HG03103 (cell line): ENCODE results near the gene ESPL1.
"Not testable (repeated sequence)": the region's sequence is repeated elsewhere in the genome, so short reads cannot be mapped to it uniquely, and the experiment has no call there.

Source experiments
- ATAC-seq: cut with Tn5 transposase; IDR thresholded peaks from one replicate; pipeline ENCODE4 v1.9.1; 2021; ENCODE audit warnings: low read depth; ENCODE audit not compliant: unreplicated experiment

The ESPL1 gene

DNA sequence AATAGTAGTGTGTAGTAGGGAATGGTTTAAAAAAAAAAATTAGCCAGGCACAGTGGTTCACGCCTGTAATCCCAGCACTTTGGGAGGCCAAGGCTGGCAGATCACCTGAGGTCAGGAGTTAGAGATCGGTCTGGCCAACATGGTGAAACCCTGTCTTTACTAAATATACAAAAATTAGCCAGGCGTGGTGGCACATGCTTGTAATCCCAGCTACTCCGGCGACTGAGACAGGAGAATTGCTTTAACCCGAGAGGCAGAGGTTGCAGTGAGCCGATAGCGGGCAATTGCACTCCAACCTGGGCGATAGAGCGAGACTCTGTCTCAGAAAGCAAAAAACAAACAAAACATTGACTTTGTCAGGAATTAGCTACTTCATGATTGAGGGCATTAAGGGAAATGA is 29.0 kb downstream of the ESPL1 start:
- not testable (repeated sequence) for ATAC-seq

DNA sequence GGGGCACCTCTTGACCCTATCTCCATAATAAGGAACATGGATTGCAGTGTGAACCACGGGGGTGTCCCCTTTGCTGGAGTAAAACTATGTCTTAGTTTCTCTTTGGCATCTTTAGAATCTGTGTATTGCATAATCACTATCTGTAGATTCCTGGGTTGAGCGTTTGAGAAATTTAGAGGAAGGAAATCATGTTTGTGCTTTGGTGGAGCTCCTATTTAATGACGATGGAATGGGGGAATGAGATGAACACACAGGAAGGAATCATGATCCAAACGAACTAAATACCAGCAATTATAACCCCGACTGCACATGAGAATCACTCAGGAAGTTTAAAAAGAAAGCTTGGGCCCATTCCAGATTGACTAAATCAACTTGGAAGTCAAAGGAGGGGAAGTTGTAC is 30.1 kb downstream of the ESPL1 start:
- no peak for ATAC-seq

DNA sequence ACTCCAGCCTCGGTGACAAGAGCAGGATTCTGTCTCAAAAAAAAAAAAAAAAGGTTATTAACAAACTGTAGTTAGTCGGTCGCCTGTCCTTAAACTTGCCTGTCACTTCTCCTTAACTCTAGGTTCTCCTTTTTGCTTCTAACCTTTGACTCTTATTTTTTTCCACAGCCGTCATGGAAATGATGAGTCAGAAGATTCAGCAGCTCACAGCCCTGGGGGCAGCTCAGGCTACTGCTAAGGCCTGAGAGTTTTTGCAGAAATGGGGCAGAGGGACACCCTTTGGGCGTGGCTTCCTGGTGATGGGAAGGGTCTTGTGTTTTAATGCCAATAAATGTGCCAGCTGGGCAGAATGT is 31.0 kb downstream of the ESPL1 start:
- ATAC-seq, result no peak

DNA sequence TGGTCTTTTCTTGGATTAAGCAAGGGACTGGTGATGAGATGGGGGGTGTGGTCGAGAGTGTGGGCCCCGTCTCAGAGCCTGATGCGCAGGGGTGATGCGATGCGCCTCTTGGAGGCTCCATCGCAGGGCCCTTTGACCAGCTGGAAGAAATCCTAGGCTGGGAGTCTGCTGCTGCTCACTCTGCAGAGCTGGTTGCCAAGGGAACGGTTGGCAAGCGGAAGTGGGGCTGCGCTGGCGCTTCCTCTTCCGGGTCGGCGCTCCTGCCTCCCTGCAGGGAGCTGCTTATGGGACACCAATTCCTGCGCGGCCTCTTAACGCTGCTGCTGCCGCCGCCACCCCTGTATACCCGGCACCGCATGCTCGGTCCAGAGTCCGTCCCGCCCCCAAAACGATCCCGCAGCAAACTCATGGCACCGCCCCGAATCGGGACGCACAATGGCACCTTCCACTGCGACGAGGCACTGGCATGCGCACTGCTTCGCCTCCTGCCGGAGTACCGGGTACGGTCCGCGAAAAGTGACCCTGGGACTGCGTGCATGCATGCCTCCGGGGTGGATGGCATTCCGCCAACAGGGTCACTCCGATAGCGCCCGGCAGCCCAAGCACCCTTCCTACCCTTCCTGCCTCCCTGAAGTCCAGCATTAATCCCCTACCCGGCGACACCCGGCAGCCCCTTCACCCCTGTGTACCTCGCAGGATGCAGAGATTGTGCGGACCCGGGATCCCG is 31.5 kb downstream of the ESPL1 start, which contains the start of gene MYG1:
Gene MYG1 (plus strand): TSS at position 242 of the 727 bp plus-strand sequence. CDS start 43 bp downstream, at position 285.
- peak; percentile 75 for ATAC-seq

DNA sequence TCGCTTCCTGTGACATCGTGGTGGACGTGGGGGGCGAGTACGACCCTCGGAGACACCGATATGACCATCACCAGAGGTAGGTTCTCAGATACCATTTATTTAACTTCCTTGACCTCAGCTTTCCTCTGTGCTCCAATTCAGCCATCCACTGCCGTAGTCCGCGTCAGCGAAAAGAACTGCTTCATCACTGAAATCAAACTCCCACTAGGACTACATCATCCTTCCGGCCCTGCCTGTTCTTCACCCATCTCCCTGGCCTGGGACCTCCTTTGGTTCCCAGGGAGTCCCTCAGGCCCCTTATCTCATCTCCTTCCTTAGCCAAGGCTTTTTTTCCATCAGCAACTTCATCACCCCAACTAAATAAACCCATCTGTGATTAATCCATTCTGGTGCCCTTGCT is 32.1 kb downstream of the ESPL1 start:
- ATAC-seq, result no peak

GRCh38 chr12:53302903-53303302 is 34.8 kb downstream of the ESPL1 start:
- ATAC-seq, result no peak

DNA sequence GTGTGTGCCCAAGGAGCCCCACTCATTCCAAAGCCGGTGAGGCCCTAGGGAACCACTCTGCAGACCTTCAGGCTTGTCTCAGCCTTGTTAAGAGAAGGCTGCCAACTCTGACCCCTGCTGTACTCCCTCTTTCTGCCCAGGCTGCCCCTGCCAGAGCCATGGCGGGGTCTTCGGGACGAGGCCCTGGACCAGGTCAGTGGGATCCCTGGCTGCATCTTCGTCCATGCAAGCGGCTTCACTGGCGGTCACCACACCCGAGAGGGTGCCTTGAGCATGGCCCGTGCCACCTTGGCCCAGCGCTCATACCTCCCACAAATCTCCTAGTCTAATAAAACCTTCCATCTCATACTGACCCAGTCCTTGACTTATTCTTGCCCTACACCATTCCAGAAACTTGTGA is 38.7 kb downstream of the ESPL1 start:
- ATAC-seq, result no peak

- no peak for ATAC-seq
Observed at GRCh38 chr12:53308276-53308675, 40.2 kb downstream of the ESPL1 start.

- ATAC-seq, result no peak
Observed at GRCh38 chr12:53313996-53314395, 45.9 kb downstream of the ESPL1 start.

- no peak for ATAC-seq
Observed at GRCh38 chr12:53320352-53321195, 52.5 kb downstream of the ESPL1 start.

DNA sequence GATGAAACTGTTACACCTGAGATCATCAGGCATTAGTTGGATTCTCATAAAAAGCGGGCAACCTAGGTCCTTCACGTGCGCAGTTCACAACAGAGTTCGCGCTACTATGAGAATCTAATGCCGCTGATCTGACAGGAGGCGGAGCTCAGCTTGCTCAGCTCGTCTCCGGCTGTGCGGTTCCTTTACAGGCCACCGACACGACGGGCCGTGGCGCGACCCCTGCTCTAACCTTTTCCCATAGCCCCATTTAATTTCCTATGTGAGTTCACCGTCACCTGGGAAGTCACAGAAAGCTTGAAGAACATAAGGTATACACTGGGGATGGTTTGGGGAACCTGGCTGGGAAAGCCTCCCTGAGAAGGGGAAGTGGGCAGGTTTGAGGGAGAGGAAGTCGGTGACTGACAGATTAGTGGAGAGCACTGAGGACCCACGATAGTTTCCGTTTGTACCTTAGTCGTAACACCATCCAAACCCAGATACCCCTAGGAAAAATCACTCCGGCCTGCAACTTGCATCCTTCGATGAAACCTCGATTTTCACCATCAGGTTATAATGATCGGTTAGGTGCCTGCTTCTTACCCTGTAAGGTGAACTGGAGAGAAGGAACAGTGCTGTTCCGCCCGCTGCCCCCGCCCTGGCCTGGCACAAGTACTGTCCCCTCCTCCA is 56.1 kb downstream of the ESPL1 start:
- peak; percentile 30 for ATAC-seq

DNA sequence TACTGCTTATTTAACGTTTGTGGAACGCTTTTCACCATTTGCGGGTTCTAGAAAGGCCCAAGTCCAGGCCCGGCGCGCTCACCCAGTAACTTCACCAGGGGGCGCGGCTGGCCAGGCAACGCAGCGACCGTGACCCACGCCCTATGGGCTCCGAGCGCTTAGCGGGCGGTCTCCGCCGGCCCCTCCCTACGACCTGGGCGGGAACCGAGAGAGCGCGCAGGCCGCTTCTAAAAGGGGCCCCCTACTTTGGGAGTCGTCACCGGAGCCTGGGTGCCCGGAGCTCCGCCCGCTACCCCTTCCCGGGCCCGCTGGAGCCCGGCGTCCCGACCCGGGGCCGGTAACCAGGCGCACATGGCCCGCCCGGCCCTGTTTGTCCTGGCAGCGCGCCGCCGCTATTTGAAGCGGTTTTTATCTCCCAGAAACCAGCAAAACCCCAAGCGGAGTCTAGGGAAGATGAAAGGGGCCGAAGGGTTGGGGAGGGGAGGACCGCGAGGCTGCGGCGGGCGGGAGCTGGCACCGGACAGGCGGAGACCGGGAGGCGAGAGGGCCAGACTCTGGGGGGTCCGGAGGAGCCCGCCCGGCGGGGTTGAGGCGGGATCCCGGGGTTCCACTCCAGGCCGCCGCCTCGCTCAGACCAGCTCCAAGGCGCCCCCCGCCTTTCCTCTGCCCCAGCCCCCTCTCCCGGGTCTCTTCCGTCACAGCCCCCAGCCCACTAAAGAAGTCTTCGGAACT is 56.8 kb downstream of the ESPL1 start:
- peak; percentile 43 for ATAC-seq

DNA sequence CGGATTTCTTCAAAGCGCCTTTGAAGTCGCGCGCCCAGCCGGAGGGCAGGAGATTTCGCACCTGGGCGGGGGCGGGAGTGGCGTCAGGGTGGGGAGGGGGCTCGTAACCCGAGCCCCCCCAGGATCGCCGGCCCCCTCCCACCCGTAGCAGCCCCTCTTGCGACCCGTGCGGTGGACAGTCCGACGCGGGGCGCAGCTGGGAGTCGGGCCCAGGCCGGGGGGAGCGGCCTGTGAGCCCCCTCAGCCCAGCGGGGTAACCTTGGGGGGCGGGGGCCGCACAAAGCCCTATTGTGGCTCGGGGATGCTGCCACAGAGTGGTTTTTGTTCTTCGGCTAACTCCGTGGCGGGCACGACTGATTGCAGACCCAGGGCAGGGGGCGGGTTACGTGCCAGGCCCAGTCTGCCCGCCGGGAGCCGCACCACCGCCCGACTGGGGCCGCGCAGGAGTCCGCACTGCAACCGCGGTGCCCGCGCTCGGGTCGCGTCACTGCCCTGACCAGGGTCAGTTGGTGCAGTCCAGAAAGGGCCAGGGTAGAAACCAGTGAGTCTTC is 57.5 kb downstream of the ESPL1 start:
- no peak for ATAC-seq

DNA sequence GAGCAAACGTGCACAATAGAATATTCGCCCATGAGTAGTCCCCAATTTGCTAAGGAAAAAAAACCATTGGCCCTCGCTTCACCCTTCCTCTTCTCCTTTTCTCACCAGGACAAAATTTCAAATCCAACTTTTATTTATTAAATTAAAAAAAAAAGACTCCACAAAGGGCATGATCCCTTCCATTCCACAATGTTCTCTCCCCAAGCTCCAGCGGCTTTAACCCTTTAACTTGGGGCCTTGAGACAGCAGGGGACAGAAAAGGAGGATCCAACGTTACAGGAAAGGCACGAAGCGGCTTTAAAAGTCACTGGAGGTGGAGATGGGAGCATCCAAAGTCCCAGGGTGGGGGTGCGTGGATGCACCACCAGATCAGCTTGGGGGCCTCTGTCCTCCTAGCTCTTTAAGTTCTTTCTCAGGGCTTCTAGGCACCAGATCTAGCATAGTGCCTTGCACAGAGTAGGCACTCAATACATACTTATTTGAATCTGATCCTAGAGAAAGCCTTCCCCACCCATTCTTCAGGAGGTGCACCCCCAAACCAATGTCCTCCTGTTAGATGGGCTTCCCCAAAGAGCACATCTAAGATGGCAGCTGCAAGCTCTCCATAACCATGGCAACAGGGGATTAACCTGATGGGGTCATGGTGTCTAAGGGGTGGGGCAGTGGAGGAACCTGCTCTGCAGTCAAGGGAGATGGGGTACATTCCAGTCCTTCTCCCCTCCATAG is 58.5 kb downstream of the ESPL1 start:
- ATAC-seq, result no peak

- no peak for ATAC-seq
Observed at GRCh38 chr12:53327435-53328042, 59.4 kb downstream of the ESPL1 start.

GRCh38 chr12:53328043-53328435 is 59.9 kb downstream of the ESPL1 start:
- no peak for ATAC-seq

GRCh38 chr12:53330671-53331070 is 62.6 kb downstream of the ESPL1 start:
- no peak for ATAC-seq

DNA sequence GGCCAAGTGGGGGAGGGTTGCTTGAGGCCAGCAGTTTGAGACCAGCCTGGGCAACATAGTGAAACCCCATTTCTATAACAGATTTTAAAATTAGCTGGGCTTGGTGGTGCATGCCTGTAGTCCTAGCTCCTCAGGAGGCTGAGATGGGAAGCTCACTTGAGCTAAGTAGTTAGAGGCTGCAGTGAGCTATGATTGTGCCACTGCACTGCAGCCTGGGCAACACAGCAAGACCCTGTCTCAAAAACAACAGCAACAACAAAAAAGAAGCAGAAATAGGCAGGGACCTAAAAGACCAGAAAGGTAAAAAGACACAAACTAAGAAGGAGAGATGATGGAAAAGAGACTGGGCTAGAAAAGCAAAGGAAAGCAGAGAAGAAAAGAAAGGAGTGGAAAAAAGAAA is 64.2 kb downstream of the ESPL1 start:
- not testable (repeated sequence) for ATAC-seq

GRCh38 chr12:53332744-53333143 is 64.6 kb downstream of the ESPL1 start:
- no peak for ATAC-seq
